Liver (tissue), 9 donors: ENCODE data around the gene IFITM10. TPM values are rescaled to one million over a fixed set of nuclear protein-coding genes. Genes with fewer than 3 reads are reported as not detected.

Experiments used
- DNase-seq: peaks from one replicate; pipeline ENCODE4 v3.0.0-alpha.2; 2017; ENCODE audit warnings: low spot score
- H3K27ac ChIP-seq, 2 donors: one replicate each; pipeline ENCODE4 v1.7.0; 2013; ENCODE audit warnings: inconsistent platforms in 2 of 2, low read length in 2 of 2, control low read depth in 1 of 2, low read depth in 1 of 2, mild to moderate bottlenecking in 1 of 2
- H3K27me3 ChIP-seq, 4 donors: one replicate each; pipeline versions ENCODE4 v1.6.1 to v1.7.0; 2013; ENCODE audit warnings: low read length in 3 of 4, inconsistent platforms in 1 of 4, mild to moderate bottlenecking in 1 of 4, moderate library complexity in 1 of 4; ENCODE audit not compliant: control insufficient read depth in 4 of 4, insufficient read depth in 4 of 4
- H3K36me3 ChIP-seq, 4 donors: one replicate each; pipeline versions ENCODE4 v1.6.1 to v1.7.0; 2013; ENCODE audit warnings: low read length in 3 of 4, mild to moderate bottlenecking in 3 of 4, low read depth in 1 of 4, moderate library complexity in 1 of 4; ENCODE audit not compliant: control insufficient read depth in 4 of 4, insufficient read depth in 3 of 4
- H3K4me1 ChIP-seq, 4 donors: one replicate each; pipeline versions ENCODE4 v1.6.1 to v1.7.0; 2013; ENCODE audit warnings: low read length in 3 of 4, mild to moderate bottlenecking in 3 of 4, moderate library complexity in 1 of 4; ENCODE audit not compliant: control insufficient read depth in 4 of 4, insufficient read depth in 4 of 4
- H3K4me3 ChIP-seq, 3 donors: one replicate each; pipeline versions ENCODE4 v1.6.1 to v1.7.0; 2013; ENCODE audit warnings: low read length in 3 of 3, control low read depth in 1 of 3, low read depth in 1 of 3, mild to moderate bottlenecking in 1 of 3
- H3K9ac ChIP-seq, 2 donors: one replicate each; pipeline ENCODE4 v1.7.0; 2013; ENCODE audit warnings: low read length in 2 of 2, mild to moderate bottlenecking in 2 of 2, moderate library complexity in 2 of 2, control low read depth in 1 of 2, low read depth in 1 of 2
- H3K9me3 ChIP-seq, 4 donors: one replicate each; pipeline versions ENCODE4 v1.6.1 to v1.7.0; 2013; ENCODE audit warnings: low read length in 3 of 4; ENCODE audit not compliant: control insufficient read depth in 4 of 4
- ATF3 ChIP-seq: IDR thresholded peaks from 2 replicates; pipeline ENCODE4 v1.6.1; 2016; ENCODE audit warnings: antibody characterized with exemption
- FOXA1 ChIP-seq: IDR thresholded peaks from 2 replicates; pipeline ENCODE4 v1.6.1; 2016; ENCODE audit warnings: antibody characterized with exemption
- FOXA2 ChIP-seq: IDR thresholded peaks from 2 replicates; pipeline ENCODE4 v1.6.1; 2016; ENCODE audit warnings: antibody characterized with exemption
- GABPA ChIP-seq, 2 donors: IDR thresholded peaks in 1 of 2; conservative IDR thresholded peaks in 1 of 2; 2 replicates each; pipeline ENCODE4 v1.6.1; 2016; ENCODE audit warnings: antibody characterized with exemption in 2 of 2, mild to moderate bottlenecking in 1 of 2, moderate library complexity in 1 of 2
- HNF4A ChIP-seq, 2 donors: conservative IDR thresholded peaks; 2 replicates each; pipeline ENCODE4 v1.6.1; 2016; ENCODE audit warnings: antibody characterized with exemption in 2 of 2, mild to moderate bottlenecking in 2 of 2
- HNF4G ChIP-seq: IDR thresholded peaks from 2 replicates; pipeline ENCODE4 v1.6.1; 2016; ENCODE audit warnings: antibody characterized with exemption
- JUND ChIP-seq, 2 donors: IDR thresholded peaks; 2 replicates each; pipeline ENCODE4 v1.6.1; 2016; ENCODE audit warnings: antibody characterized with exemption in 2 of 2
- RAD21 ChIP-seq, 2 donors: IDR thresholded peaks; 2 replicates each; pipeline ENCODE4 v1.6.1; 2016; ENCODE audit warnings: antibody characterized with exemption in 2 of 2, mild to moderate bottlenecking in 2 of 2
- RXRA ChIP-seq, 2 donors: IDR thresholded peaks; 2 replicates each; pipeline ENCODE4 v1.6.1; 2017 to 2018; ENCODE audit warnings: antibody characterized with exemption in 2 of 2, mild to moderate bottlenecking in 1 of 2
- SP1 ChIP-seq: IDR thresholded peaks from 2 replicates; pipeline ENCODE4 v1.6.1; 2018; ENCODE audit warnings: antibody characterized with exemption, mild to moderate bottlenecking
- TAF1 ChIP-seq: conservative IDR thresholded peaks from 2 replicates; pipeline ENCODE4 v1.6.1; 2016; ENCODE audit warnings: antibody characterized with exemption, mild to moderate bottlenecking
- YY1 ChIP-seq: IDR thresholded peaks from 2 replicates; pipeline ENCODE4 v1.6.1; 2016; ENCODE audit warnings: antibody characterized with exemption, mild to moderate bottlenecking
- WGBS: extraction: QIAGEN DNeasy Blood & Tissue Kit; methylation state at CpG from one replicate; pipeline ENCODE4 v1.1.7; 2013; 5-methylcytosine and 5-hydroxymethylcytosine counted together
- polyA plus RNA-seq, 2 donors: library from polyadenylated mRNA; stranded (reverse) in 1 of 2; unstranded in 1 of 2; fragments of 200-250 nt in 1 of 2; fragments of >200 nt in 1 of 2; fragmentation: Nextera tagmentation in 1 of 2; extraction: Ambion mirVana in 1 of 2; gene quantifications; one replicate each; pipeline versions ENCODE4 v1.2.1 to v1.2.3, GENCODE V29; 2013 to 2015
- total RNA-seq, 2 donors: library from RNA; depleted of rRNA; stranded (reverse); fragments of >200 nt; gene quantifications; one replicate each; pipeline ENCODE4 v1.2.3, GENCODE V29; 2014
- TF ChIP-seq, protein P1 (sequence below): IDR thresholded peaks from 2 replicates; pipeline ENCODE4 v1.6.1; 2016; ENCODE audit warnings: antibody characterized with exemption
- TF ChIP-seq, protein P2 (sequence below): fragments of 150-350 bp; IDR thresholded peaks from 2 replicates; pipeline ENCODE4 v1.5.1; 2017; ENCODE audit warnings: improper control_type of control experiment, low read depth, low read length; ENCODE audit not compliant: missing input control
- TF ChIP-seq, protein P3 (sequence below): IDR thresholded peaks from 2 replicates; pipeline ENCODE4 v1.6.1; 2016; ENCODE audit warnings: antibody characterized with exemption, mild to moderate bottlenecking
- donor health status: healthy.
- donor health status: healthy.
- donor health status: healthy.
- donor health status: healthy.
- donor health status: healthy.

IFITM10 gene
- total and polyA plus RNA-seq, 4 donors: 0.14 to 8.5 (median 1.8) TPM

DNA sequence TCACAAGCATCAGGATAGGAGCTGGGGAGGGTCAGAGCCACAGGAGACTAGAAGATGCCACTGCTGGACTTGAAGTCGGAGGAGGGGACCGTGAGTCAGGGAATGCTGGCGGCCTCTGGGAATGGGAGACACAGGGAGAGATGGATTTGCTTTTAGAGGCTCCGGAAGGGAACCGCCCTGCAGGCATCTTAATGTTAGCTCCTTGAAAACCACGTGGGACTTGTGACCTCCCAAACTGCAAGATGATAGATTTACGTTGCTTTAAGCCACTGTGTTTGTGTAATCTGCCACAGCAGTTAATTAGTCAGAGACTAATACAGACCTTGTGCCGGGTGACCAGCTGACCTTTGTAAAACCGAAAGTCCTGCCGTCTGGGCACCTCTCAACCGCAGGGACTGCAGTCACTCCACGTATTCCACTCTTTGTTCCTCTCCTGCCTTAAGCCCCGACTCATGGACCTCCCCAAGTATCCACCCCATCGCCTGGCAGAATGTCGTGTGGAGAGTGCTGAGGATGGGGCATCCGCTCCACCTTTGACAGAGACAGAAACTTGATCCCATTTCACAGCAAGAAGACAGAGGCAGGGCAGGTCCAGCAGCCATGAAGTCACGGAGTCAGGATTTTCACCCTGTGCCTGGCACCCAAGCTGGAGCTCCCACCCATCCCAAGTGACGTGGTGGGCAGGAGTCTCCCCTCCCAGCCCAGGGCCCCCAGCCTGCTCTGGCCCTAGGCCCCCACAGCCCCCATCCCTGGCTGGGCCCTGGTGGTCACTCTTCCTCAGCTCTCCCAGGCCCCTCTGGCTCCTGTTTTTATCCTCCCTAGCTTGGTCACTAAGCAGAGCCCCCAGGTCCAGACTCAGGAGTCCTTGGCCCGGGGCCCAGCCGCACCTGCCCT, 32.7 kb upstream of the IFITM10 start:
- no peak for DNase-seq
- H3K9me3 ChIP-seq: no peaks in the 10 kb centered on the region
- H3K9ac ChIP-seq: no peak overlapping the region
- TF ChIP-seq FOXA2: no peak
- TF ChIP-seq HNF4G: no peak
- TF ChIP-seq RAD21 (IDR thresholded peaks at IDR 0.05): no peak
- TF ChIP-seq JUND (IDR thresholded peaks at IDR 0.05): no peak
- TF ChIP-seq HNF4A (conservative IDR thresholded peaks at IDR 0.05): no peak
- no peak for TF ChIP-seq YY1
- TF ChIP-seq, protein P1, sequence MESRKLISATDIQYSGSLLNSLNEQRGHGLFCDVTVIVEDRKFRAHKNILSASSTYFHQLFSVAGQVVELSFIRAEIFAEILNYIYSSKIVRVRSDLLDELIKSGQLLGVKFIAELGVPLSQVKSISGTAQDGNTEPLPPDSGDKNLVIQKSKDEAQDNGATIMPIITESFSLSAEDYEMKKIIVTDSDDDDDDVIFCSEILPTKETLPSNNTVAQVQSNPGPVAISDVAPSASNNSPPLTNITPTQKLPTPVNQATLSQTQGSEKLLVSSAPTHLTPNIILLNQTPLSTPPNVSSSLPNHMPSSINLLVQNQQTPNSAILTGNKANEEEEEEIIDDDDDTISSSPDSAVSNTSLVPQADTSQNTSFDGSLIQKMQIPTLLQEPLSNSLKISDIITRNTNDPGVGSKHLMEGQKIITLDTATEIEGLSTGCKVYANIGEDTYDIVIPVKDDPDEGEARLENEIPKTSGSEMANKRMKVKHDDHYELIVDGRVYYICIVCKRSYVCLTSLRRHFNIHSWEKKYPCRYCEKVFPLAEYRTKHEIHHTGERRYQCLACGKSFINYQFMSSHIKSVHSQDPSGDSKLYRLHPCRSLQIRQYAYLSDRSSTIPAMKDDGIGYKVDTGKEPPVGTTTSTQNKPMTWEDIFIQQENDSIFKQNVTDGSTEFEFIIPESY: no peak
- TF ChIP-seq ATF3: no peak
- TF ChIP-seq SP1: no peak
- no peak for TF ChIP-seq TAF1
- TF ChIP-seq, protein P2, sequence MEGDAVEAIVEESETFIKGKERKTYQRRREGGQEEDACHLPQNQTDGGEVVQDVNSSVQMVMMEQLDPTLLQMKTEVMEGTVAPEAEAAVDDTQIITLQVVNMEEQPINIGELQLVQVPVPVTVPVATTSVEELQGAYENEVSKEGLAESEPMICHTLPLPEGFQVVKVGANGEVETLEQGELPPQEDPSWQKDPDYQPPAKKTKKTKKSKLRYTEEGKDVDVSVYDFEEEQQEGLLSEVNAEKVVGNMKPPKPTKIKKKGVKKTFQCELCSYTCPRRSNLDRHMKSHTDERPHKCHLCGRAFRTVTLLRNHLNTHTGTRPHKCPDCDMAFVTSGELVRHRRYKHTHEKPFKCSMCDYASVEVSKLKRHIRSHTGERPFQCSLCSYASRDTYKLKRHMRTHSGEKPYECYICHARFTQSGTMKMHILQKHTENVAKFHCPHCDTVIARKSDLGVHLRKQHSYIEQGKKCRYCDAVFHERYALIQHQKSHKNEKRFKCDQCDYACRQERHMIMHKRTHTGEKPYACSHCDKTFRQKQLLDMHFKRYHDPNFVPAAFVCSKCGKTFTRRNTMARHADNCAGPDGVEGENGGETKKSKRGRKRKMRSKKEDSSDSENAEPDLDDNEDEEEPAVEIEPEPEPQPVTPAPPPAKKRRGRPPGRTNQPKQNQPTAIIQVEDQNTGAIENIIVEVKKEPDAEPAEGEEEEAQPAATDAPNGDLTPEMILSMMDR: no peak
- TF ChIP-seq FOXA1: no peak
- TF ChIP-seq, protein P3, sequence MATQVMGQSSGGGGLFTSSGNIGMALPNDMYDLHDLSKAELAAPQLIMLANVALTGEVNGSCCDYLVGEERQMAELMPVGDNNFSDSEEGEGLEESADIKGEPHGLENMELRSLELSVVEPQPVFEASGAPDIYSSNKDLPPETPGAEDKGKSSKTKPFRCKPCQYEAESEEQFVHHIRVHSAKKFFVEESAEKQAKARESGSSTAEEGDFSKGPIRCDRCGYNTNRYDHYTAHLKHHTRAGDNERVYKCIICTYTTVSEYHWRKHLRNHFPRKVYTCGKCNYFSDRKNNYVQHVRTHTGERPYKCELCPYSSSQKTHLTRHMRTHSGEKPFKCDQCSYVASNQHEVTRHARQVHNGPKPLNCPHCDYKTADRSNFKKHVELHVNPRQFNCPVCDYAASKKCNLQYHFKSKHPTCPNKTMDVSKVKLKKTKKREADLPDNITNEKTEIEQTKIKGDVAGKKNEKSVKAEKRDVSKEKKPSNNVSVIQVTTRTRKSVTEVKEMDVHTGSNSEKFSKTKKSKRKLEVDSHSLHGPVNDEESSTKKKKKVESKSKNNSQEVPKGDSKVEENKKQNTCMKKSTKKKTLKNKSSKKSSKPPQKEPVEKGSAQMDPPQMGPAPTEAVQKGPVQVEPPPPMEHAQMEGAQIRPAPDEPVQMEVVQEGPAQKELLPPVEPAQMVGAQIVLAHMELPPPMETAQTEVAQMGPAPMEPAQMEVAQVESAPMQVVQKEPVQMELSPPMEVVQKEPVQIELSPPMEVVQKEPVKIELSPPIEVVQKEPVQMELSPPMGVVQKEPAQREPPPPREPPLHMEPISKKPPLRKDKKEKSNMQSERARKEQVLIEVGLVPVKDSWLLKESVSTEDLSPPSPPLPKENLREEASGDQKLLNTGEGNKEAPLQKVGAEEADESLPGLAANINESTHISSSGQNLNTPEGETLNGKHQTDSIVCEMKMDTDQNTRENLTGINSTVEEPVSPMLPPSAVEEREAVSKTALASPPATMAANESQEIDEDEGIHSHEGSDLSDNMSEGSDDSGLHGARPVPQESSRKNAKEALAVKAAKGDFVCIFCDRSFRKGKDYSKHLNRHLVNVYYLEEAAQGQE: no peak
- no peak for TF ChIP-seq RXRA (IDR thresholded peaks at IDR 0.05)
- no peak for TF ChIP-seq GABPA (IDR thresholded peaks at IDR 0.05 in 1 of 2, conservative IDR thresholded peaks at IDR 0.05 in 1 of 2)
- no peaks in the 10 kb centered on the region for H3K27me3 ChIP-seq
- WGBS: 77% methylated on average over 20 of the region's 20 CpGs
- no peaks in the 10 kb centered on the region for H3K36me3 ChIP-seq
- H3K4me1 ChIP-seq: peaks cover 0 to 4% (median 0%) of the 10 kb centered on the region in 4 donors
- no peak overlapping the region for H3K27ac ChIP-seq
- H3K4me3 ChIP-seq: no peak overlapping the region
